Mammary epithelial cell (primary cell): Measurements from ENCODE around the gene OARD1.
"Not testable (repeated sequence)": the region's sequence is repeated elsewhere in the genome, so short reads cannot be mapped to it uniquely, and the experiment has no call there.

Source experiments
- EZH2 ChIP-seq: IDR thresholded peaks from 2 replicates; pipeline ENCODE4 v1.6.1; 2012; ENCODE audit warnings: low read length, inconsistent platforms, borderline replicate concordance
- TF ChIP-seq, protein P1 (sequence below), 2 donors: IDR thresholded peaks in 1 of 2; conservative IDR thresholded peaks in 1 of 2; 2 replicates each; pipeline ENCODE4 v1.5.1; 2011 to 2012; ENCODE audit warnings: inconsistent platforms in 2 of 2, low read length in 2 of 2, mild to moderate bottlenecking in 2 of 2, control low read depth in 1 of 2, low read depth in 1 of 2; ENCODE audit not compliant: insufficient read depth in 1 of 2; ENCODE audit errors: extremely low read depth in 1 of 2

DNA sequence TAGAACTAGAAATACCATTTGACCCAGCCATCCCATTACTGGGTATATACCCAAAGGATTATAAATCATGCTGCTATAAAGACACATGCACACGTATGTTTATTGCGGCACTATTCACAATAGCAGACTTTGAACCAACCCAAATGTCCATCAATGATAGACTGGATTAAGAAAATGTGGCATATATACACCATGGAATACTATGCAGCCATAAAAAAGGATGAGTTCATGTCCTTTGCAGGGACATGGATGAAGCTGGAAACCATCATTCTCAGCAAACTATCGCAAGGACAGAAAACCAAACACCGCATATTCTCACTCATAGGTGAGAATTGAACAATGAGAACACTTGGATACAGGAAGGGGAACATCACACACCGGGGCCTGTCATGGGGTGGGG lies 56.3 kb downstream of the OARD1 start:
- TF ChIP-seq EZH2, result not testable (repeated sequence)
- TF ChIP-seq, protein P1, sequence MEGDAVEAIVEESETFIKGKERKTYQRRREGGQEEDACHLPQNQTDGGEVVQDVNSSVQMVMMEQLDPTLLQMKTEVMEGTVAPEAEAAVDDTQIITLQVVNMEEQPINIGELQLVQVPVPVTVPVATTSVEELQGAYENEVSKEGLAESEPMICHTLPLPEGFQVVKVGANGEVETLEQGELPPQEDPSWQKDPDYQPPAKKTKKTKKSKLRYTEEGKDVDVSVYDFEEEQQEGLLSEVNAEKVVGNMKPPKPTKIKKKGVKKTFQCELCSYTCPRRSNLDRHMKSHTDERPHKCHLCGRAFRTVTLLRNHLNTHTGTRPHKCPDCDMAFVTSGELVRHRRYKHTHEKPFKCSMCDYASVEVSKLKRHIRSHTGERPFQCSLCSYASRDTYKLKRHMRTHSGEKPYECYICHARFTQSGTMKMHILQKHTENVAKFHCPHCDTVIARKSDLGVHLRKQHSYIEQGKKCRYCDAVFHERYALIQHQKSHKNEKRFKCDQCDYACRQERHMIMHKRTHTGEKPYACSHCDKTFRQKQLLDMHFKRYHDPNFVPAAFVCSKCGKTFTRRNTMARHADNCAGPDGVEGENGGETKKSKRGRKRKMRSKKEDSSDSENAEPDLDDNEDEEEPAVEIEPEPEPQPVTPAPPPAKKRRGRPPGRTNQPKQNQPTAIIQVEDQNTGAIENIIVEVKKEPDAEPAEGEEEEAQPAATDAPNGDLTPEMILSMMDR (conservative IDR thresholded peaks at IDR 0.05 in 1 of 2, IDR thresholded peaks at IDR 0.05 in 1 of 2; ENCODE audit: extremely low read depth in 1 of 2, insufficient read depth in 1 of 2, low read depth in 1 of 2, low read length in 2 of 2), result not testable (repeated sequence)
